ENCODE results near the gene PDZD4.

PDZD4 gene

GRCh38 chrX:153812220-153812619 is 18.1 kb downstream of the PDZD4 start:
- no peak for DNase-seq (ENCODE audit: low read depth)

GRCh38 chrX:153807976-153808375 is 22.4 kb downstream of the PDZD4 start:
- DNase-seq (ENCODE audit: low read depth): no peak

- DNase-seq (ENCODE audit: low read depth): no peak
Observed at GRCh38 chrX:153806999-153807575, 23.3 kb downstream of the PDZD4 start.

GRCh38 chrX:153805436-153805835 is 24.9 kb downstream of the PDZD4 start:
- DNase-seq (ENCODE audit: low read depth): no peak

- no peak for DNase-seq (ENCODE audit: low read depth)
Observed at GRCh38 chrX:153804621-153805020, 25.7 kb downstream of the PDZD4 start.

- no peak for DNase-seq (ENCODE audit: low read depth)
Observed at GRCh38 chrX:153804100-153804595, 26.2 kb downstream of the PDZD4 start.

- DNase-seq (ENCODE audit: low read depth): no peak
Observed at GRCh38 chrX:153803211-153804099, 26.9 kb downstream of the PDZD4 start.

- no peak for DNase-seq (ENCODE audit: low read depth)
Observed at GRCh38 chrX:153802513-153803045, 27.8 kb downstream of the PDZD4 start.

- no peak for DNase-seq (ENCODE audit: low read depth)
Observed at GRCh38 chrX:153801669-153802068, 28.7 kb downstream of the PDZD4 start.

- no peak for DNase-seq (ENCODE audit: low read depth)
Observed at GRCh38 chrX:153800746-153801145, 29.6 kb downstream of the PDZD4 start.

- no peak for DNase-seq (ENCODE audit: low read depth)
Observed at GRCh38 chrX:153800177-153800722, 30.1 kb downstream of the PDZD4 start.

- DNase-seq (ENCODE audit: low read depth): no peak
Observed at GRCh38 chrX:153799326-153799725, 31.0 kb downstream of the PDZD4 start.

- no peak for DNase-seq (ENCODE audit: low read depth)
Observed at GRCh38 chrX:153797415-153798015, 32.8 kb downstream of the PDZD4 start.

GRCh38 chrX:153794897-153795816 is 35.2 kb downstream of the PDZD4 start:
- DNase-seq (ENCODE audit: low read depth): peak; percentile 3

- DNase-seq (ENCODE audit: low read depth): peak; percentile 79
Observed at GRCh38 chrX:153794018-153794896, 36.1 kb downstream of the PDZD4 start, which contains the start of the genes IDH3G and SSR4. IDH3G (minus strand) TSS chrX:153794375; CDS start chrX:153794326, 49 bp downstream. SSR4 (plus strand) TSS chrX:153794668; CDS start chrX:153794688, 20 bp downstream.

- no peak for DNase-seq (ENCODE audit: low read depth)
Observed at GRCh38 chrX:153793291-153793690, 37.1 kb downstream of the PDZD4 start.

GRCh38 chrX:153792368-153792767 is 38.0 kb downstream of the PDZD4 start:
- no peak for DNase-seq (ENCODE audit: low read depth)

GRCh38 chrX:153791104-153791852 is 39.1 kb downstream of the PDZD4 start:
- no peak for DNase-seq (ENCODE audit: low read depth)

- no peak for DNase-seq (ENCODE audit: low read depth)
Observed at GRCh38 chrX:153789654-153790053, 40.7 kb downstream of the PDZD4 start.

Measured in stimulated activated CD8-positive, alpha-beta memory T cell treated with anti-CD3 and anti-CD28 coated beads, Interleukin-7, amount 100 ng/mL, for 24 hours (primary cell).